Retina (tissue), 1 donor: ENCODE measurements around the gene NR2F6.
"Not testable (repeated sequence)": the region's sequence is repeated elsewhere in the genome, so short reads cannot be mapped to it uniquely, and the experiment has no call there.

Experiments used
- DNase-seq: peaks from one replicate; pipeline ENCODE4 v3.0.0-alpha.2; 2016

The NR2F6 gene

GRCh38 chr19:17210296-17210695 lies 35.4 kb downstream of the NR2F6 start:
- DNase-seq: no peak

- DNase-seq: no peak
Observed at GRCh38 chr19:17209126-17210036, 36.3 kb downstream of the NR2F6 start.

GRCh38 chr19:17206736-17207581 lies 38.8 kb downstream of the NR2F6 start:
- no peak for DNase-seq

GRCh38 chr19:17205237-17206140 lies 40.2 kb downstream of the NR2F6 start:
- DNase-seq: peak; percentile 45

- no peak for DNase-seq
Observed at GRCh38 chr19:17202713-17203112, 43.0 kb downstream of the NR2F6 start.

- no peak for DNase-seq
Observed at GRCh38 chr19:17202249-17202648, 43.5 kb downstream of the NR2F6 start.

GRCh38 chr19:17200408-17201079 lies 45.2 kb downstream of the NR2F6 start:
- DNase-seq: no peak

- no peak for DNase-seq
Observed at GRCh38 chr19:17197666-17198065, 48.1 kb downstream of the NR2F6 start.

- no peak for DNase-seq
Observed at GRCh38 chr19:17196610-17197009, 49.1 kb downstream of the NR2F6 start.

- no peak for DNase-seq
Observed at GRCh38 chr19:17195106-17195505, 50.6 kb downstream of the NR2F6 start.

GRCh38 chr19:17194608-17195007 lies 51.1 kb downstream of the NR2F6 start:
- DNase-seq: no peak

- DNase-seq: no peak
Observed at GRCh38 chr19:17192751-17193150, 53.0 kb downstream of the NR2F6 start.

- not testable (repeated sequence) for DNase-seq
Observed at GRCh38 chr19:17191736-17192135, 54.0 kb downstream of the NR2F6 start.

GRCh38 chr19:17185590-17185989 lies 60.1 kb downstream of the NR2F6 start:
- DNase-seq: no peak

GRCh38 chr19:17184371-17184841 lies 61.3 kb downstream of the NR2F6 start:
- DNase-seq: no peak

GRCh38 chr19:17183858-17184321 lies 61.8 kb downstream of the NR2F6 start:
- DNase-seq: no peak

GRCh38 chr19:17183271-17183761 lies 62.4 kb downstream of the NR2F6 start:
- DNase-seq: no peak
